ENCODE results near the gene FGF12. TPM values are rescaled to one million over a fixed set of nuclear protein-coding genes. Genes with fewer than 3 reads are reported as not detected.
"Not testable (repeated sequence)": the region's sequence is repeated elsewhere in the genome, so short reads cannot be mapped to it uniquely, and the experiment has no call there.

The FGF12 gene
- total RNA-seq, 2 donors from 2014 or later = not detected

GRCh38 chr3:192637803-192638202 lies 89.5 kb downstream of the FGF12 start:
- DNase-seq (ENCODE audit: low spot score in 2 of 2) (no peak), ATAC-seq (no peak)
- Mint-ChIP-seq H3K27ac (no peak overlapping the region), H3K36me3 (no peaks in the 10 kb centered on the region), H3K9me3 (peaks cover 0 to 5% of the 10 kb centered on the region in 2 donors)

- ATAC-seq (no peak), DNase-seq (ENCODE audit: low spot score in 2 of 2) (no peak)
- Mint-ChIP-seq H3K27ac (no peak overlapping the region), H3K36me3 (no peaks in the 10 kb centered on the region), H3K9me3 (peaks cover 0 to under 1% of the 10 kb centered on the region in 2 donors)
These were observed 90.6 kb downstream of the FGF12 start for GRCh38 chr3:192636517-192637444.

- no peaks in the 10 kb centered on the region for H3K36me3 Mint-ChIP-seq
- H3K27ac Mint-ChIP-seq = no peak overlapping the region
- ATAC-seq (no peak), DNase-seq (ENCODE audit: low spot score in 2 of 2) (no peak)
- H3K9me3 Mint-ChIP-seq = no peaks in the 10 kb centered on the region
These were observed 97.9 kb downstream of the FGF12 start for GRCh38 chr3:192629429-192629828.

- DNase-seq (ENCODE audit: low spot score in 2 of 2) = no peak
- no peak for ATAC-seq
- H3K27ac Mint-ChIP-seq = no peak overlapping the region
- H3K9me3 Mint-ChIP-seq = no peaks in the 10 kb centered on the region
- no peaks in the 10 kb centered on the region for H3K36me3 Mint-ChIP-seq
These were observed 105.4 kb downstream of the FGF12 start for GRCh38 chr3:192621909-192622308.

- no peak for ATAC-seq
- no peaks in the 10 kb centered on the region for H3K36me3 Mint-ChIP-seq
- DNase-seq (ENCODE audit: low spot score in 2 of 2) = no peak
- no peaks in the 10 kb centered on the region for H3K9me3 Mint-ChIP-seq
- no peak overlapping the region for H3K27ac Mint-ChIP-seq
These were observed 107.1 kb downstream of the FGF12 start for GRCh38 chr3:192620275-192620674.

GRCh38 chr3:192611411-192611810 lies 115.9 kb downstream of the FGF12 start:
- no peak for ATAC-seq
- no peak for DNase-seq (ENCODE audit: low spot score in 2 of 2)
- H3K36me3 Mint-ChIP-seq = no peaks in the 10 kb centered on the region
- no peak overlapping the region for H3K27ac Mint-ChIP-seq
- no peaks in the 10 kb centered on the region for H3K9me3 Mint-ChIP-seq

DNA sequence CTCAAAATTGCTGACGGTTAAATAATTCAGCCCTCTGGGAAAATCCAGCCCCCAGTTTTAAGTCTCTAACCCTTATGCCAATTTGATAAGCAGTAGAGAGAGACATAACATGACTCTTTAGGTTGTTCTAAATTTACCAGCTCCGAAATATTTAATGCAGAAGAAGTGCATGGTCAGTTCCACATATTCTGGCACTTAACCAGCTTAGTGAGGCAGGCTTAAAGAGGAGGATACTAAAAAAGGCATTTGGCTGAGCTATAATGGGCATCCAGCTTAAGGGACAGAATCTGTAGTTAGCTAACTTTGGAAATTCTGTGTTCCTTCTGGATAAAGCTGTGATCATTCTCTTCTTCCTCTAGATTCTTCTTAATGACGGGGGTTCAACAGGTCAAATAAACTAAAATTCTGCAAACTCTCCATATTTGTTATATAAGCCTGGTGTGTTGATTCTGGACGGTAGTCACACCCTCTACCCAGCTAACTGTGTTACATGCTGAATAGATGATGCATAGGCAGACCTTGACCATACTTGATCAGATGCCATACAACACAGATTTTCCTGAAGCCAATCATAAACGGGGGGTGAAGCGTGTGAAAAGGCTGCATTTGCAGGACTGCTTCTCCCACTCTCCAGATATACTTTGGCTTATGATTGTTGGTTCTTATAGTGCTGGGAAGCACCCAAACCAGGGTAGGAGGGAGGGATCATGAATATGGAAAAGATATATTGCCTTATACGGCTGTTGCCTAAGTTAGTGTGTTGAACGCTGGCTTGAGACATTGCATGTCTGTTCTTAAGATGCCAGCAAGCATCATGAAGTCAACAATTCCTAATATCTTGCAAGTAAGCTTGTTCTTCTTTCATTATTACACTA lies 118.4 kb downstream of the FGF12 start:
- Mint-ChIP-seq H3K36me3 (no peaks in the 10 kb centered on the region), H3K27ac (no peak overlapping the region), H3K9me3 (no peaks in the 10 kb centered on the region)
- ATAC-seq (no peak), DNase-seq (ENCODE audit: low spot score in 2 of 2) (no peak)

DNA sequence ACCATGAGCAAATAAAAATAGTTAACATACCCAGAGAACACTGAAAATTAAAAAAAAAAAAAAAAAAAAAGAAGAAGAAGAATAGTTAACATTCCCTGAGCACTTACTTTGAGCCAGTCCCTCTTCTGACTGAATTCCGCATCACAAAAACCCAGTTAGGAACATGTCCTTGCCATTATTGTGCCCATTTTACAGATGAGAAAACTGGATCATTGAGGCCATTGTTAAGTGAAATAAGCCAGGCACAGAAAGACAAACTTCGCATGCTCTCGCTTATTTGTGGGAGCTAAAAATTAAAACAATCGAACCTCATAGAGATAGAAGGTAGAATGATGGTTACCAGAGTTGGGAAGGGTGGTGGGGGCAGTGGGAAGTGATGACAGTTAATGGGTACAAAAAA lies 119.5 kb downstream of the FGF12 start:
- Mint-ChIP-seq H3K27ac (no peak overlapping the region), H3K36me3 (peaks cover 0 to 8% of the 10 kb centered on the region in 2 donors)
- DNase-seq (ENCODE audit: low spot score in 2 of 2) = no peak

GRCh38 chr3:192597913-192598312 lies 129.4 kb downstream of the FGF12 start:
- ATAC-seq (no peak), DNase-seq (ENCODE audit: low spot score in 2 of 2) (no peak)
- Mint-ChIP-seq H3K27ac (no peak overlapping the region), H3K36me3 (peaks cover 0 to 18% of the 10 kb centered on the region in 2 donors), H3K9me3 (peaks cover 2 to 14% of the 10 kb centered on the region in 2 donors)

More for the DNA sequence above, 119.5 kb downstream of the FGF12 start:
- no peak for ATAC-seq
- peaks cover 5 to 8% of the 10 kb centered on the region in 2 donors for H3K9me3 Mint-ChIP-seq

GRCh38 chr3:192597506-192597905 lies 129.8 kb downstream of the FGF12 start:
- Mint-ChIP-seq H3K9me3 (peaks cover 0 to 14% of the 10 kb centered on the region in 2 donors), H3K27ac (no peak overlapping the region), H3K36me3 (peaks cover 0 to 14% of the 10 kb centered on the region in 2 donors)
- DNase-seq (ENCODE audit: low spot score in 2 of 2) (no peak), ATAC-seq (no peak)

GRCh38 chr3:192578729-192579128 lies 148.6 kb downstream of the FGF12 start:
- H3K36me3 Mint-ChIP-seq = no peaks in the 10 kb centered on the region
- H3K27ac Mint-ChIP-seq = no peak overlapping the region
- no peak for DNase-seq (ENCODE audit: low spot score in 2 of 2)
- H3K9me3 Mint-ChIP-seq = peaks cover 0 to 3% of the 10 kb centered on the region in 2 donors
- ATAC-seq = no peak

- Mint-ChIP-seq H3K27ac (no peak overlapping the region), H3K36me3 (no peaks in the 10 kb centered on the region), H3K9me3 (peaks cover 0 to 3% of the 10 kb centered on the region in 2 donors)
- ATAC-seq = no peak
- no peak for DNase-seq (ENCODE audit: low spot score in 2 of 2)
These were observed 149.5 kb downstream of the FGF12 start for GRCh38 chr3:192577811-192578210.

GRCh38 chr3:192577271-192577670 lies 150.1 kb downstream of the FGF12 start:
- ATAC-seq (no peak), DNase-seq (ENCODE audit: low spot score in 2 of 2) (no peak)
- peaks cover 0 to 3% of the 10 kb centered on the region in 2 donors for H3K9me3 Mint-ChIP-seq
- H3K36me3 Mint-ChIP-seq = no peaks in the 10 kb centered on the region
- no peak overlapping the region for H3K27ac Mint-ChIP-seq

- not testable (repeated sequence) for H3K27ac Mint-ChIP-seq; ATAC-seq; H3K9me3 Mint-ChIP-seq; DNase-seq (ENCODE audit: low spot score in 2 of 2); H3K36me3 Mint-ChIP-seq
These were observed 150.6 kb downstream of the FGF12 start for GRCh38 chr3:192576704-192577103.

GRCh38 chr3:192575879-192576506 lies 151.3 kb downstream of the FGF12 start:
- ATAC-seq (no peak), DNase-seq (ENCODE audit: low spot score in 2 of 2) (no peak)
- H3K27ac Mint-ChIP-seq = no peak overlapping the region
- H3K9me3 Mint-ChIP-seq = peaks cover 0 to 3% of the 10 kb centered on the region in 2 donors
- H3K36me3 Mint-ChIP-seq = no peaks in the 10 kb centered on the region

DNA sequence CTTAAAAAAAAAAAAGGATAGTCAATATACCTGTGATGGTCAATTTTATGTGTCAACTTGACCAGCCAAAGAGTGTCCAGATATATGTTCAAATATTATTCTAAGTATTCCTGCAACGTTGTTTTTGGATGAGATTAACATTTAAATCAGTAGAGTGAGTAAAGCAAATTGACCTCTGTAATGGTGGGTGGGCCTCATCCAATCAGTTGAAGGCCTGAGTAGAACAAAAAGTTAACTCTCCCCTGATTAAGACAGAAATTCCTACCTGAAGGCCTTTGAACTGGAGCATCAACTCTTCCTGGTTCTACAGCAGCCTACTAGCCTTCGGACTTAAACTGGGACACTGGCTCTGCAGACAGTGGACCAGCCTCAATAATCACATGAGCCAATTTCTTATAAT lies 154.1 kb downstream of the FGF12 start:
- Mint-ChIP-seq H3K9me3 (peaks cover 0 to 3% of the 10 kb centered on the region in 2 donors), H3K36me3 (no peaks in the 10 kb centered on the region), H3K27ac (no peak overlapping the region)
- ATAC-seq (no peak), DNase-seq (ENCODE audit: low spot score in 2 of 2) (no peak)

All from activated naive CD4-positive, alpha-beta T cell treated with anti-CD3 and anti-CD28 coated beads, Interleukin-2, amount 50 U/mL, for 72 hours (primary cell).